Activated T-cell treated with anti-CD3 and anti-CD28 coated beads, Interleukin-2, amount 50 U/mL, for 1 hour (primary cell): Measurements from ENCODE around the gene IL17RA.

ENCODE experiments used
- DNase-seq: peaks from one replicate; pipeline ENCODE4 v3.0.0-alpha.2; 2020

Gene IL17RA

GRCh38 chr22:17107547-17107810, 22.7 kb downstream of the IL17RA start:
- no peak for DNase-seq

- no peak for DNase-seq
Measured at GRCh38 chr22:17108256-17109112, 23.7 kb downstream of the IL17RA start.

- DNase-seq = no peak
Measured at GRCh38 chr22:17109113-17109865, 24.5 kb downstream of the IL17RA start.

- no peak for DNase-seq
Measured at GRCh38 chr22:17109976-17110375, 25.2 kb downstream of the IL17RA start.

GRCh38 chr22:17110791-17111550, 26.2 kb downstream of the IL17RA start:
- DNase-seq = no peak

GRCh38 chr22:17112491-17113042, 27.8 kb downstream of the IL17RA start:
- DNase-seq = no peak

GRCh38 chr22:17113600-17113999, 28.8 kb downstream of the IL17RA start:
- DNase-seq = no peak

- DNase-seq = no peak
Measured at GRCh38 chr22:17114173-17114897, 29.5 kb downstream of the IL17RA start.

- no peak for DNase-seq
Measured at GRCh38 chr22:17114898-17115235, 30.1 kb downstream of the IL17RA start.

- DNase-seq = no peak
Measured at GRCh38 chr22:17115236-17115635, 30.4 kb downstream of the IL17RA start.

GRCh38 chr22:17115945-17116565, 31.3 kb downstream of the IL17RA start:
- no peak for DNase-seq

GRCh38 chr22:17116572-17117330, 32.0 kb downstream of the IL17RA start:
- no peak for DNase-seq

- DNase-seq = no peak
Measured at GRCh38 chr22:17117400-17117799, 32.6 kb downstream of the IL17RA start.

- no peak for DNase-seq
Measured at GRCh38 chr22:17117890-17118289, 33.1 kb downstream of the IL17RA start.

GRCh38 chr22:17118342-17118741, 33.5 kb downstream of the IL17RA start:
- DNase-seq = no peak

GRCh38 chr22:17119481-17120202, 34.8 kb downstream of the IL17RA start:
- DNase-seq = no peak

- DNase-seq = peak; percentile 71
Measured at GRCh38 chr22:17120281-17120680, 35.5 kb downstream of the IL17RA start.

- peak; percentile 40 for DNase-seq
Measured at GRCh38 chr22:17120711-17121232, 36.0 kb downstream of the IL17RA start.

GRCh38 chr22:17121233-17122195, 36.7 kb downstream of the IL17RA start, which contains the start of gene TMEM121B:
Gene TMEM121B, minus strand, starts transcription at chr22:17121360. Its CDS starts 233 bp downstream, at chr22:17121127.
- peak; percentile 32 for DNase-seq
